H9 (cell line): Measurements from ENCODE around the gene ZSWIM1. TPM values are rescaled to one million over a fixed set of nuclear protein-coding genes. Genes with fewer than 3 reads are reported as not detected.

ENCODE experiments used
- DNase-seq: peaks from one replicate; pipeline ENCODE4 v3.0.0-alpha.2; 2017
- H2AFZ ChIP-seq: one replicate; pipeline ENCODE4 v1.6.1; 2013; ENCODE audit warnings: mild to moderate bottlenecking, low read length, control low read depth, moderate library complexity
- H2AK5ac ChIP-seq: 2 replicates; pipeline ENCODE4 v1.6.1; 2013; ENCODE audit warnings: low read length, control low read depth, mixed read lengths; ENCODE audit not compliant: insufficient read length
- H2BK120ac ChIP-seq: one replicate; pipeline ENCODE4 v1.6.1; 2013; ENCODE audit warnings: low read depth, mild to moderate bottlenecking, low read length, control low read depth, inconsistent platforms; ENCODE audit not compliant: poor library complexity, severe bottlenecking
- H2BK12ac ChIP-seq: 2 replicates; pipeline ENCODE4 v1.6.1; 2013; ENCODE audit warnings: low read length, control low read depth, mixed read lengths, low read depth; ENCODE audit not compliant: insufficient read length
- H2BK15ac ChIP-seq: 2 replicates; pipeline ENCODE4 v1.6.1; 2013; ENCODE audit warnings: low read depth, low read length, control low read depth
- H2BK20ac ChIP-seq: one replicate; pipeline ENCODE4 v1.6.1; 2013; ENCODE audit warnings: low read depth, mild to moderate bottlenecking, low read length, control low read depth, inconsistent platforms; ENCODE audit not compliant: poor library complexity, severe bottlenecking
- H2BK5ac ChIP-seq: 2 replicates; pipeline ENCODE4 v1.6.1; 2013; ENCODE audit warnings: low read length, control low read depth, mixed read lengths; ENCODE audit not compliant: insufficient read length
- H3K14ac ChIP-seq: 2 replicates; pipeline ENCODE4 v1.6.1; 2013; ENCODE audit warnings: low read length, control low read depth; ENCODE audit not compliant: insufficient read depth
- H3K18ac ChIP-seq: 2 replicates; pipeline ENCODE4 v1.6.1; 2013; ENCODE audit warnings: low read depth, mild to moderate bottlenecking, mixed read lengths, low read length, control low read depth; ENCODE audit not compliant: insufficient read length
- H3K23ac ChIP-seq: 2 replicates; pipeline ENCODE4 v1.6.1; 2013; ENCODE audit warnings: low read length, control low read depth, mixed read lengths, low read depth; ENCODE audit not compliant: insufficient read length
- H3K23me2 ChIP-seq: 2 replicates; pipeline ENCODE4 v1.6.1; 2013; ENCODE audit warnings: low read depth, mild to moderate bottlenecking, mixed read lengths, low read length, control low read depth; ENCODE audit not compliant: insufficient read length, poor library complexity, severe bottlenecking
- H3K27ac ChIP-seq: 2 replicates; pipeline ENCODE4 v1.5.1; 2013; ENCODE audit warnings: low read length, control low read depth, mixed read lengths, low read depth; ENCODE audit not compliant: insufficient read length
- H3K27me3 ChIP-seq: 2 replicates; pipeline ENCODE4 v1.6.1; 2013; ENCODE audit warnings: low read length, control low read depth, inconsistent platforms; ENCODE audit not compliant: insufficient read depth
- H3K4ac ChIP-seq: 2 replicates; pipeline ENCODE4 v1.6.1; 2013; ENCODE audit warnings: low read depth, mild to moderate bottlenecking, control low read depth, inconsistent platforms, low read length, moderate library complexity
- H3K4me1 ChIP-seq: 2 replicates; pipeline ENCODE4 v1.6.1; 2013; ENCODE audit warnings: low read length, control low read depth, inconsistent platforms; ENCODE audit not compliant: insufficient read depth
- H3K4me2 ChIP-seq: 2 replicates; pipeline ENCODE4 v1.6.1; 2013; ENCODE audit warnings: low read length, control low read depth, mixed read lengths; ENCODE audit not compliant: insufficient read length, insufficient read depth
- H3K56ac ChIP-seq: 2 replicates; pipeline ENCODE4 v1.6.1; 2013; ENCODE audit warnings: low read depth, mild to moderate bottlenecking, mixed read lengths, low read length, control low read depth; ENCODE audit not compliant: insufficient read length
- H3K79me1 ChIP-seq: 2 replicates; pipeline ENCODE4 v1.6.1; 2013; ENCODE audit warnings: low read depth, mild to moderate bottlenecking, moderate library complexity, low read length, control low read depth, inconsistent platforms; ENCODE audit not compliant: insufficient read depth, poor library complexity, severe bottlenecking
- H3K79me2 ChIP-seq: 2 replicates; pipeline ENCODE4 v1.6.1; 2013; ENCODE audit warnings: low read length, control low read depth, inconsistent platforms; ENCODE audit not compliant: insufficient read depth
- H3K9ac ChIP-seq: 2 replicates; pipeline ENCODE4 v1.6.1; 2013; ENCODE audit warnings: low read length, control low read depth, mixed read lengths; ENCODE audit not compliant: insufficient read length; ENCODE audit errors: extremely low read depth
- H3K9me3 ChIP-seq: one replicate; pipeline ENCODE4 v1.6.1; 2013; ENCODE audit warnings: low read depth, low read length, inconsistent platforms; ENCODE audit not compliant: control insufficient read depth
- H3T11ph ChIP-seq: one replicate; pipeline ENCODE4 v1.6.1; 2013; ENCODE audit warnings: mild to moderate bottlenecking, low read length, control low read depth, inconsistent platforms
- H4K20me1 ChIP-seq: one replicate; pipeline ENCODE4 v1.6.1; 2013; ENCODE audit not compliant: control insufficient read depth, insufficient read length, insufficient read depth
- H4K5ac ChIP-seq: 2 replicates; pipeline ENCODE4 v1.6.1; 2013; ENCODE audit warnings: low read depth, mild to moderate bottlenecking, mixed read lengths, low read length, control low read depth; ENCODE audit not compliant: insufficient read length
- H4K8ac ChIP-seq: replicated peaks from 2 replicates; pipeline ENCODE4 v1.6.1; 2013; ENCODE audit warnings: low read length, control low read depth, mixed read lengths, low read depth; ENCODE audit not compliant: insufficient read length
- H4K91ac ChIP-seq: 2 replicates; pipeline ENCODE4 v1.6.1; 2013; ENCODE audit warnings: low read depth, mild to moderate bottlenecking, moderate library complexity, mixed read lengths, low read length, control low read depth; ENCODE audit not compliant: insufficient read length
- H3K27ac Mint-ChIP-seq, 3 experiments: 2 replicates in 2 of 3; 3 replicates in 1 of 3; pipeline ENCODE4 v1.8.0; 2020 to 2021; ENCODE audit warnings: mixed read lengths in 3 of 3, mild to moderate bottlenecking in 1 of 3, moderate library complexity in 1 of 3
- H3K27me3 Mint-ChIP-seq: 2 replicates; pipeline ENCODE4 v1.8.0; 2021; ENCODE audit warnings: low read depth, mild to moderate bottlenecking, moderate library complexity, mixed read lengths
- H3K36me3 Mint-ChIP-seq, 3 experiments: 2 replicates in 2 of 3; 3 replicates in 1 of 3; pipeline ENCODE4 v1.8.0; 2020 to 2021; ENCODE audit warnings: low read depth in 3 of 3, mixed read lengths in 3 of 3; ENCODE audit not compliant: insufficient read depth in 1 of 3
- H3K4me1 Mint-ChIP-seq, 2 experiments: 2 replicates each; pipeline ENCODE4 v1.8.0; 2020; ENCODE audit warnings: mixed read lengths in 2 of 2
- H3K4me3 Mint-ChIP-seq, 2 experiments: 2 replicates in 1 of 2; 3 replicates in 1 of 2; pipeline ENCODE4 v1.8.0; 2020 to 2021; ENCODE audit warnings: mild to moderate bottlenecking in 2 of 2, mixed read lengths in 2 of 2, moderate library complexity in 1 of 2
- H3K9me3 Mint-ChIP-seq, 2 experiments: 2 replicates in 1 of 2; 3 replicates in 1 of 2; pipeline ENCODE4 v1.8.0; 2020; ENCODE audit warnings: mild to moderate bottlenecking in 2 of 2, mixed read lengths in 2 of 2, moderate library complexity in 1 of 2
- CTCF ChIP-seq: fragments of 200-600 bp; sonication (generic); conservative IDR thresholded peaks from 3 replicates; pipeline ENCODE4 v1.8.0; 2021; ENCODE audit warnings: antibody characterized with exemption, mild to moderate bottlenecking
- total RNA-seq: library from RNA; stranded (reverse); gene quantifications from 2 replicates; pipeline ENCODE4 v1.2.1, GENCODE V29; 2021

Gene ZSWIM1
- total RNA-seq, 1 experiment from 2014 or later, result 13.0 TPM

- H3K79me2 ChIP-seq, result no peaks in the 10 kb centered on the region
- H4K20me1 ChIP-seq, result no peaks in the 10 kb centered on the region
- no peak overlapping the region for H2BK20ac ChIP-seq
- no peak overlapping the region for H2BK120ac ChIP-seq
- H3K23me2 ChIP-seq, result peaks cover 3% of the 10 kb centered on the region
- no peaks in the 10 kb centered on the region for H3K27me3 Mint-ChIP-seq
- no peak overlapping the region for H2AFZ ChIP-seq
- no peak overlapping the region for H3K4me3 Mint-ChIP-seq
- H3K27me3 ChIP-seq, result no peaks in the 10 kb centered on the region
- H3K9me3 ChIP-seq, result no peaks in the 10 kb centered on the region
- H3K4me1 Mint-ChIP-seq, result no peaks in the 10 kb centered on the region
- no peaks in the 10 kb centered on the region for H3K4me1 ChIP-seq
- DNase-seq, result no peak
- H3K79me1 ChIP-seq, result no peaks in the 10 kb centered on the region
- no peak for TF ChIP-seq CTCF
- no peak overlapping the region for H4K5ac ChIP-seq
- no peak overlapping the region for H2BK12ac ChIP-seq
- H3T11ph ChIP-seq, result no peak overlapping the region
- no peak overlapping the region for H3K9ac ChIP-seq
- no peak overlapping the region for H3K14ac ChIP-seq
- H4K8ac ChIP-seq, result no peak overlapping the region
- H3K36me3 Mint-ChIP-seq, result peaks cover 7 to 59% (median 45%) of the 10 kb centered on the region in 3 experiments
- no peak overlapping the region for H2BK5ac ChIP-seq
- H3K27ac ChIP-seq, result no peak overlapping the region
- no peak overlapping the region for H3K23ac ChIP-seq
- no peak overlapping the region for H3K18ac ChIP-seq
- no peak overlapping the region for H2AK5ac ChIP-seq
- no peaks in the 10 kb centered on the region for H3K9me3 Mint-ChIP-seq
- no peak overlapping the region for H3K27ac Mint-ChIP-seq
- no peak overlapping the region for H2BK15ac ChIP-seq
- H4K91ac ChIP-seq, result no peak overlapping the region
- no peak overlapping the region for H3K4me2 ChIP-seq
- no peak overlapping the region for H3K4ac ChIP-seq
- H3K56ac ChIP-seq, result no peak overlapping the region
Observed at GRCh38 chr20:45845452-45845851, 35.6 kb upstream of the ZSWIM1 start.
